ENCODE measurements around the gene MGAT4B. TPM values are rescaled to one million over a fixed set of nuclear protein-coding genes. Genes with fewer than 3 reads are reported as not detected.

MGAT4B gene
- total and polyA plus RNA-seq, 2 of the 13 experiments (the other 11 are each of a cell fraction or from before 2014, with no cell fraction given) = 93.5 to 130 TPM

DNA sequence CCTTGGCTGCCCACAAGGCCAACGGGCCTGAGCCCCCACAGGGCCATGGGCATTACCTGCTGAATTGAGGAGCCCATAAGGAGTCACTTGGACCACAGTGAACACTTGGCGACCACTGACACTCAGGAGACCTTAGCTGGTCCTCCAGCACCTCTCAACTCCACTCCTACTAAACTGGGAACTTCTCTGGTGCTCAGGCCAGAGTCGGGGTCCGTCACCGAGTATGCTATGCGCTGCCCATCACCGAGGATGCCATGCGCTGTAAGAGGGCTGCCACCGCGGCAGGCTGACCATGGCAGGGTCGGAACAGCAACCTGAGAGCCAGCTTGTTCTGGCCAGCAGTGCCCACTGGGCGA, 13.4 kb upstream of the MGAT4B start (continued):
- TF ChIP-seq TFE3 (CRISPR knock-in tag; IDR thresholded peaks at IDR 0.05) (no peak), ZC3H4 (CRISPR knock-in tag; IDR thresholded peaks at IDR 0.05; ENCODE audit: borderline replicate concordance) (peak; percentile 94; the same call in 1 of the 2 replicates), ISX (CRISPR knock-in tag; conservative IDR thresholded peaks at IDR 0.05) (no peak), ZNF17 (CRISPR knock-in tag; IDR thresholded peaks at IDR 0.05) (no peak), U2AF2 (IDR thresholded peaks at IDR 0.05; ENCODE audit: low read depth, low read length) (no peak), ZNF746 (CRISPR knock-in tag; IDR thresholded peaks at IDR 0.05) (no peak), EHMT2 (IDR thresholded peaks at IDR 0.05; ENCODE audit: borderline replicate concordance, low read depth, low read length) (no peak), ZNF510 (CRISPR knock-in tag; IDR thresholded peaks at IDR 0.05; ENCODE audit: low read depth) (no peak), ZIK1 (CRISPR knock-in tag; IDR thresholded peaks at IDR 0.05; ENCODE audit: borderline replicate concordance, low read depth) (no peak), XRCC5 (optimal IDR thresholded peaks at IDR 0.05; ENCODE audit: low read length) (no peak), SRY (CRISPR knock-in tag; IDR thresholded peaks at IDR 0.05) (no peak), ZNF235 (CRISPR knock-in tag; IDR thresholded peaks at IDR 0.05; ENCODE audit: borderline replicate concordance) (no peak), ZNF446 (CRISPR knock-in tag; IDR thresholded peaks at IDR 0.05) (no peak), ZNF431 (CRISPR knock-in tag; IDR thresholded peaks at IDR 0.05; ENCODE audit: borderline replicate concordance, low read depth) (no peak), ZNF562 (CRISPR knock-in tag; IDR thresholded peaks at IDR 0.05; ENCODE audit: borderline replicate concordance) (no peak), SNAPC5 (CRISPR knock-in tag; IDR thresholded peaks at IDR 0.05; ENCODE audit: borderline replicate concordance) (no peak), CHCHD3 (CRISPR knock-in tag; IDR thresholded peaks at IDR 0.05) (no peak), YEATS2 (CRISPR knock-in tag; IDR thresholded peaks at IDR 0.05; ENCODE audit: borderline replicate concordance) (no peak), U2AF1 (optimal IDR thresholded peaks at IDR 0.05; ENCODE audit: low read depth, low read length) (no peak), NR1H2 (CRISPR knock-in tag; IDR thresholded peaks at IDR 0.05; ENCODE audit: borderline replicate concordance, low read depth) (no peak), ZNF709 (CRISPR knock-in tag; IDR thresholded peaks at IDR 0.05) (no peak), KMT2A (CRISPR knock-in tag; IDR thresholded peaks at IDR 0.05) (no peak), CBX5 (CRISPR knock-in tag; IDR thresholded peaks at IDR 0.05; ENCODE audit: borderline replicate concordance) (0 out of 2 replicates have a peak, but pooled peaks have one; percentile 17), SRSF1 (optimal IDR thresholded peaks at IDR 0.05; ENCODE audit: low read depth, low read length) (peak; percentile 56)
- TF ChIP-seq, protein P1, sequence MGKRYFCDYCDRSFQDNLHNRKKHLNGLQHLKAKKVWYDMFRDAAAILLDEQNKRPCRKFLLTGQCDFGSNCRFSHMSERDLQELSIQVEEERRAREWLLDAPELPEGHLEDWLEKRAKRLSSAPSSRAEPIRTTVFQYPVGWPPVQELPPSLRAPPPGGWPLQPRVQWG (CRISPR knock-in tag; IDR thresholded peaks at IDR 0.05; ENCODE audit: borderline replicate concordance, low read depth) = no peak
- TF ChIP-seq, protein P2, sequence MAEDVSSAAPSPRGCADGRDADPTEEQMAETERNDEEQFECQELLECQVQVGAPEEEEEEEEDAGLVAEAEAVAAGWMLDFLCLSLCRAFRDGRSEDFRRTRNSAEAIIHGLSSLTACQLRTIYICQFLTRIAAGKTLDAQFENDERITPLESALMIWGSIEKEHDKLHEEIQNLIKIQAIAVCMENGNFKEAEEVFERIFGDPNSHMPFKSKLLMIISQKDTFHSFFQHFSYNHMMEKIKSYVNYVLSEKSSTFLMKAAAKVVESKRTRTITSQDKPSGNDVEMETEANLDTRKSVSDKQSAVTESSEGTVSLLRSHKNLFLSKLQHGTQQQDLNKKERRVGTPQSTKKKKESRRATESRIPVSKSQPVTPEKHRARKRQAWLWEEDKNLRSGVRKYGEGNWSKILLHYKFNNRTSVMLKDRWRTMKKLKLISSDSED (CRISPR knock-in tag; IDR thresholded peaks at IDR 0.05) = no peak
- TF ChIP-seq, protein P3, sequence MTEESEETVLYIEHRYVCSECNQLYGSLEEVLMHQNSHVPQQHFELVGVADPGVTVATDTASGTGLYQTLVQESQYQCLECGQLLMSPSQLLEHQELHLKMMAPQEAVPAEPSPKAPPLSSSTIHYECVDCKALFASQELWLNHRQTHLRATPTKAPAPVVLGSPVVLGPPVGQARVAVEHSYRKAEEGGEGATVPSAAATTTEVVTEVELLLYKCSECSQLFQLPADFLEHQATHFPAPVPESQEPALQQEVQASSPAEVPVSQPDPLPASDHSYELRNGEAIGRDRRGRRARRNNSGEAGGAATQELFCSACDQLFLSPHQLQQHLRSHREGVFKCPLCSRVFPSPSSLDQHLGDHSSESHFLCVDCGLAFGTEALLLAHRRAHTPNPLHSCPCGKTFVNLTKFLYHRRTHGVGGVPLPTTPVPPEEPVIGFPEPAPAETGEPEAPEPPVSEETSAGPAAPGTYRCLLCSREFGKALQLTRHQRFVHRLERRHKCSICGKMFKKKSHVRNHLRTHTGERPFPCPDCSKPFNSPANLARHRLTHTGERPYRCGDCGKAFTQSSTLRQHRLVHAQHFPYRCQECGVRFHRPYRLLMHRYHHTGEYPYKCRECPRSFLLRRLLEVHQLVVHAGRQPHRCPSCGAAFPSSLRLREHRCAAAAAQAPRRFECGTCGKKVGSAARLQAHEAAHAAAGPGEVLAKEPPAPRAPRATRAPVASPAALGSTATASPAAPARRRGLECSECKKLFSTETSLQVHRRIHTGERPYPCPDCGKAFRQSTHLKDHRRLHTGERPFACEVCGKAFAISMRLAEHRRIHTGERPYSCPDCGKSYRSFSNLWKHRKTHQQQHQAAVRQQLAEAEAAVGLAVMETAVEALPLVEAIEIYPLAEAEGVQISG (CRISPR knock-in tag; IDR thresholded peaks at IDR 0.05) = no peak

All from HepG2 (cell line).